ENCODE data around the gene SPI1. TPM values are rescaled to one million over a fixed set of nuclear protein-coding genes. Genes with fewer than 3 reads are reported as not detected.
A peak's percentile ranks its signal among the peaks of the same experiment; 100 is the strongest.

Gene SPI1
- total RNA-seq, 2 donors from 2014 or later: not detected

GRCh38 chr11:47328449-47329390 is 49.6 kb downstream of the SPI1 start:
- no peaks in the 10 kb centered on the region for H3K27me3 ChIP-seq (ENCODE audit: control insufficient read depth, insufficient read depth, low read length, poor library complexity, severe bottlenecking)
- H3K36me3 ChIP-seq (ENCODE audit: control insufficient read depth, insufficient read depth, low read length): no peaks in the 10 kb centered on the region
- Mint-ChIP-seq H3K36me3 (ENCODE audit: low read depth) (peaks cover 17% of the 10 kb centered on the region), H3K4me3 (no peak overlapping the region), H3K9me3 (no peaks in the 10 kb centered on the region), H3K4me1 (no peaks in the 10 kb centered on the region), H3K27me3 (ENCODE audit: insufficient read depth) (no peaks in the 10 kb centered on the region), H3K27ac (no peak overlapping the region)
- no peak overlapping the region for H3K9ac ChIP-seq (ENCODE audit: extremely low read depth, low read length, poor library complexity, severe bottlenecking)
- no peak for DNase-seq
- no peak for TF ChIP-seq CTCF (conservative IDR thresholded peaks at IDR 0.05)
- H3K9me3 ChIP-seq (ENCODE audit: control insufficient read depth, low read length): no peaks in the 10 kb centered on the region
- no peak overlapping the region for H3K27ac ChIP-seq (ENCODE audit: low read depth, low read length)
- 88 to 91% methylated on average over 18 to 29 of the region's 29 CpGs for WGBS, 2 experiments (ENCODE audit: insufficient coverage in 1 of 2, insufficient read length in 1 of 2)
- no peaks in the 10 kb centered on the region for H3K4me1 ChIP-seq (ENCODE audit: control insufficient read depth, insufficient read depth, low read length)
- no peak overlapping the region for H3K4me3 ChIP-seq (ENCODE audit: low read length)

GRCh38 chr11:47327949-47328348 is 50.4 kb downstream of the SPI1 start:
- no peak overlapping the region for H3K4me3 ChIP-seq (ENCODE audit: low read length)
- no peaks in the 10 kb centered on the region for H3K4me1 Mint-ChIP-seq
- H3K9me3 Mint-ChIP-seq: no peaks in the 10 kb centered on the region
- DNase-seq: no peak
- WGBS, 2 experiments (ENCODE audit: insufficient coverage in 1 of 2, insufficient read length in 1 of 2): 92 to 100% methylated on average over 3 to 5 of the region's 5 CpGs
- H3K4me1 ChIP-seq (ENCODE audit: control insufficient read depth, insufficient read depth, low read length): no peaks in the 10 kb centered on the region
- peaks cover 17% of the 10 kb centered on the region for H3K36me3 Mint-ChIP-seq (ENCODE audit: low read depth)
- no peak overlapping the region for H3K9ac ChIP-seq (ENCODE audit: extremely low read depth, low read length, poor library complexity, severe bottlenecking)
- peak overlapping the region; percentile 44 for H3K27ac Mint-ChIP-seq
- no peak for TF ChIP-seq CTCF (conservative IDR thresholded peaks at IDR 0.05)
- no peaks in the 10 kb centered on the region for H3K27me3 ChIP-seq (ENCODE audit: control insufficient read depth, insufficient read depth, low read length, poor library complexity, severe bottlenecking)
- H3K27ac ChIP-seq (ENCODE audit: low read depth, low read length): no peak overlapping the region
- H3K4me3 Mint-ChIP-seq: no peak overlapping the region
- no peaks in the 10 kb centered on the region for H3K36me3 ChIP-seq (ENCODE audit: control insufficient read depth, insufficient read depth, low read length)
- no peaks in the 10 kb centered on the region for H3K9me3 ChIP-seq (ENCODE audit: control insufficient read depth, low read length)
- no peaks in the 10 kb centered on the region for H3K27me3 Mint-ChIP-seq (ENCODE audit: insufficient read depth)

GRCh38 chr11:47327025-47327424 is 51.3 kb downstream of the SPI1 start:
- H3K9me3 Mint-ChIP-seq: no peaks in the 10 kb centered on the region
- peaks cover 19% of the 10 kb centered on the region for H3K36me3 Mint-ChIP-seq (ENCODE audit: low read depth)
- H3K27me3 Mint-ChIP-seq (ENCODE audit: insufficient read depth): no peaks in the 10 kb centered on the region
- no peak overlapping the region for H3K4me3 Mint-ChIP-seq
- no peak overlapping the region for H3K27ac ChIP-seq (ENCODE audit: low read depth, low read length)
- no peaks in the 10 kb centered on the region for H3K4me1 ChIP-seq (ENCODE audit: control insufficient read depth, insufficient read depth, low read length)
- H3K27me3 ChIP-seq (ENCODE audit: control insufficient read depth, insufficient read depth, low read length, poor library complexity, severe bottlenecking): no peaks in the 10 kb centered on the region
- H3K9me3 ChIP-seq (ENCODE audit: control insufficient read depth, low read length): no peaks in the 10 kb centered on the region
- H3K4me1 Mint-ChIP-seq: no peaks in the 10 kb centered on the region
- no peak overlapping the region for H3K4me3 ChIP-seq (ENCODE audit: low read length)
- H3K9ac ChIP-seq (ENCODE audit: extremely low read depth, low read length, poor library complexity, severe bottlenecking): no peak overlapping the region
- DNase-seq: no peak
- 93 to 98% methylated on average over 13 of the region's 13 CpGs for WGBS, 2 experiments (ENCODE audit: insufficient coverage in 1 of 2, insufficient read length in 1 of 2)
- H3K27ac Mint-ChIP-seq: peak overlapping the region; percentile 36
- H3K36me3 ChIP-seq (ENCODE audit: control insufficient read depth, insufficient read depth, low read length): peaks cover 1% of the 10 kb centered on the region
- no peak for TF ChIP-seq CTCF (conservative IDR thresholded peaks at IDR 0.05)
